Ishikawa (cell line): ENCODE results near the gene MAP10.

Source experiments
- CEBPB ChIP-seq: IDR thresholded peaks from 2 replicates; pipeline ENCODE4 v1.6.1; 2012
- CREB1 ChIP-seq: IDR thresholded peaks from 2 replicates; pipeline ENCODE4 v1.6.1; 2012; ENCODE audit warnings: low read depth
- EGR1 ChIP-seq: IDR thresholded peaks from 2 replicates; pipeline ENCODE4 v1.6.1; 2012
- EP300 ChIP-seq: IDR thresholded peaks from 2 replicates; pipeline ENCODE4 v1.6.1; 2012; ENCODE audit warnings: borderline replicate concordance
- FOXM1 ChIP-seq: IDR thresholded peaks from 2 replicates; pipeline ENCODE4 v1.6.1; 2012; ENCODE audit warnings: low read depth, borderline replicate concordance
- MAX ChIP-seq: IDR thresholded peaks from 2 replicates; pipeline ENCODE4 v1.6.1; 2012
- NFIC ChIP-seq: IDR thresholded peaks from 2 replicates; pipeline ENCODE4 v1.6.1; 2012
- RAD21 ChIP-seq: IDR thresholded peaks from 2 replicates; pipeline ENCODE4 v1.6.1; 2012; ENCODE audit warnings: low read depth
- REST ChIP-seq: IDR thresholded peaks from 2 replicates; pipeline ENCODE4 v1.6.1; 2012; ENCODE audit warnings: low read depth, mild to moderate bottlenecking
- TAF1 ChIP-seq: IDR thresholded peaks from 2 replicates; pipeline ENCODE4 v1.6.1; 2012; ENCODE audit warnings: low read depth, mild to moderate bottlenecking
- TCF12 ChIP-seq: IDR thresholded peaks from 2 replicates; pipeline ENCODE4 v1.6.1; 2012; ENCODE audit warnings: low read depth
- TEAD4 ChIP-seq: IDR thresholded peaks from 2 replicates; pipeline ENCODE4 v1.6.1; 2012
- USF1 ChIP-seq: IDR thresholded peaks from 2 replicates; pipeline ENCODE4 v1.6.1; 2012
- YY1 ChIP-seq: IDR thresholded peaks from 2 replicates; pipeline ENCODE4 v1.6.1; 2012; ENCODE audit warnings: low read depth
- ZBTB7A ChIP-seq: IDR thresholded peaks from 2 replicates; pipeline ENCODE4 v1.6.1; 2012; ENCODE audit warnings: low read depth

MAP10 gene

GRCh38 chr1:232830661-232831060, 25.4 kb downstream of the MAP10 start:
- no peak for TF ChIP-seq CEBPB
- no peak for TF ChIP-seq CREB1
- no peak for TF ChIP-seq YY1
- no peak for TF ChIP-seq TAF1
- TF ChIP-seq TEAD4, result no peak
- TF ChIP-seq ZBTB7A, result no peak
- TF ChIP-seq MAX, result no peak
- TF ChIP-seq EP300, result no peak

- TF ChIP-seq USF1 (no peak), CEBPB (no peak), TCF12 (no peak), EP300 (no peak), YY1 (no peak), MAX (no peak), ZBTB7A (no peak)
Observed at GRCh38 chr1:232831895-232832294, 26.7 kb downstream of the MAP10 start.

GRCh38 chr1:232834066-232834465, 28.9 kb downstream of the MAP10 start:
- TF ChIP-seq NFIC, result no peak
- no peak for TF ChIP-seq ZBTB7A
- no peak for TF ChIP-seq TEAD4
- TF ChIP-seq TAF1, result no peak
- no peak for TF ChIP-seq TCF12
- no peak for TF ChIP-seq YY1
- TF ChIP-seq CREB1, result no peak
- TF ChIP-seq USF1, result no peak
- no peak for TF ChIP-seq EP300
- no peak for TF ChIP-seq RAD21
- TF ChIP-seq REST, result no peak
- TF ChIP-seq FOXM1, result no peak

GRCh38 chr1:232835166-232835565, 29.9 kb downstream of the MAP10 start:
- no peak for TF ChIP-seq ZBTB7A
- TF ChIP-seq RAD21, result no peak
- no peak for TF ChIP-seq FOXM1

- TF ChIP-seq NFIC (no peak), CREB1 (no peak), TAF1 (no peak), TCF12 (no peak), CEBPB (no peak), REST (no peak), YY1 (no peak), FOXM1 (no peak), EP300 (no peak)
Observed at GRCh38 chr1:232837087-232837486, 31.9 kb downstream of the MAP10 start.

GRCh38 chr1:232841823-232842565, 36.8 kb downstream of the MAP10 start:
- no peak for TF ChIP-seq FOXM1
- TF ChIP-seq TAF1, result no peak
- no peak for TF ChIP-seq ZBTB7A
- no peak for TF ChIP-seq USF1
- TF ChIP-seq EP300, result no peak
- TF ChIP-seq YY1, result no peak
- TF ChIP-seq CEBPB, result no peak
- TF ChIP-seq TCF12, result no peak
- no peak for TF ChIP-seq RAD21
- TF ChIP-seq EGR1, result no peak
- no peak for TF ChIP-seq MAX
- TF ChIP-seq NFIC, result no peak
- TF ChIP-seq REST, result no peak
